ENCODE measurements around the gene PDZRN3.

PDZRN3 gene

DNA sequence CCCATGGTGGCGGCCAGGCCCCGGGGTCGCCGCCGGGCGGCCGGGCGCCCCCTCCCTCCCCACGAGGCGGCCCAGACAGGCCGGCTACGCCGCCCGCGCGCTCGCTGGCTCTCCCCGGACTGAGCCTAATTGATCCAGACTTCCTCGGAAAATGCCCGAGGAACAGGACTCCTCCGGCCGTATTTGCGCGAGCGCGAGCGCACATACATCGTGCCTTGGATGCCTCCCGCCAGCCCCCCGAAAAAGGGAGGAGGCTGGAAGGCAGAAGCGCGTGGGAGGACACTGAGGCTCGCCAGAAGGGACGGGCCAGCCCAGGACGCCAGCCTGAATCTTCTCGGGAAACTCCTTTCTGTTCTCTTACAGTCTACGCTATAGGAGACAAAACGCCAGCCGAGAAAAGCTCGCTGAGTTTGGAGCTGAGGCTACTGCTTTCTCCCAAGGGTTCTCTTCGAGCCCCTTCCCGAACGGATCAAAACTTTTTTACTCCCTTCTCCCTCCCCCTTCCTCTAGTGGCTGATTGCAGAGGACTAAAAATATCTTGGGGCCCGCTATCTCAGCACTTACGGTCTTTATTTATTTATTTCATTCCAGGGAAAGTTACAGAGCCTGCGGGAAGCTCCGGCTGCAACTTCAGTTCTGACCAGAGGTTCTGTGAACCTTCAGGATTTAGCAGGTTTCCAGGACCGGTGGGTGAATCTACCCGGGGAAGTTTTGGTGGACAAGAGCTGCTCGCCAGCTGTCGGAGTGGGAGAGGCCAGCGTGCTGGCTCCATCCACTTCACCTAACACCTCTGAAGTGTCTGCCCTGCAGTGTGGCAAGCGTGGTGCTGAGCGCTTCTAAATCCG lies at the start of gene PDZRN3:
Gene PDZRN3, minus strand, starts transcription at position 121 of the 845 bp plus-strand sequence.
- DNase-seq (ENCODE audit: low spot score) (no peak), ATAC-seq (ENCODE audit: low read depth) (peak; percentile 59)
- no peaks in the 10 kb centered on the region for H3K36me3 ChIP-seq (ENCODE audit: low read depth)
- no peak within 1 kb of the TSS for H3K27ac ChIP-seq (ENCODE audit: poor library complexity, severe bottlenecking)
- H3K4me3 ChIP-seq (ENCODE audit: severe bottlenecking), result peak within 1 kb of the TSS; percentile 21
- no peaks in the 10 kb centered on the region for H3K4me1 ChIP-seq (ENCODE audit: insufficient read depth, poor library complexity, severe bottlenecking)
- peaks cover 49% of the 10 kb centered on the region for H3K27me3 ChIP-seq (ENCODE audit: insufficient read depth, poor library complexity, severe bottlenecking)
- TF ChIP-seq, protein P1, sequence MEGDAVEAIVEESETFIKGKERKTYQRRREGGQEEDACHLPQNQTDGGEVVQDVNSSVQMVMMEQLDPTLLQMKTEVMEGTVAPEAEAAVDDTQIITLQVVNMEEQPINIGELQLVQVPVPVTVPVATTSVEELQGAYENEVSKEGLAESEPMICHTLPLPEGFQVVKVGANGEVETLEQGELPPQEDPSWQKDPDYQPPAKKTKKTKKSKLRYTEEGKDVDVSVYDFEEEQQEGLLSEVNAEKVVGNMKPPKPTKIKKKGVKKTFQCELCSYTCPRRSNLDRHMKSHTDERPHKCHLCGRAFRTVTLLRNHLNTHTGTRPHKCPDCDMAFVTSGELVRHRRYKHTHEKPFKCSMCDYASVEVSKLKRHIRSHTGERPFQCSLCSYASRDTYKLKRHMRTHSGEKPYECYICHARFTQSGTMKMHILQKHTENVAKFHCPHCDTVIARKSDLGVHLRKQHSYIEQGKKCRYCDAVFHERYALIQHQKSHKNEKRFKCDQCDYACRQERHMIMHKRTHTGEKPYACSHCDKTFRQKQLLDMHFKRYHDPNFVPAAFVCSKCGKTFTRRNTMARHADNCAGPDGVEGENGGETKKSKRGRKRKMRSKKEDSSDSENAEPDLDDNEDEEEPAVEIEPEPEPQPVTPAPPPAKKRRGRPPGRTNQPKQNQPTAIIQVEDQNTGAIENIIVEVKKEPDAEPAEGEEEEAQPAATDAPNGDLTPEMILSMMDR (IDR thresholded peaks at IDR 0.05; ENCODE audit: poor library complexity, severe bottlenecking), result no peak
- no peaks in the 10 kb centered on the region for H3K9me3 ChIP-seq (ENCODE audit: severe bottlenecking)

DNA sequence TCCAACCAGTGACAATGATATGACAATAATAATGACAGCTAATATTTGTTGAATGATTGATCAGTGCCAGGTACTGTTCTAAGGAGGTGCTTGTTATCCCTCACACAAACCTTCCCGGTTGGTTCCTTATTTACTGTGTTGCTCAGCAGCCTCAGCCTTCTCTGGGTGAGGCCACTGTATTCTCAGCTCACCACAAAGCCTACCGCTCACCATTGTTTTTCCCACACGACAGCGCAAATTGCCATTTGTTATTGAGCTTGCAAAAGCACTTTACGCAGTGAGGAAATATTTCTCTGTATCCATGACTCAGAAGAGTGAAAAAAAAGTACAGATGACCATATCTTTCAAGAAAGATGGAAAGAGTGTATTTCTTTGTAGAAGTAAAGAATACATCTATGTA lies 49.5 kb upstream of the PDZRN3 start:
- Histone ChIP-seq H3K9me3 (ENCODE audit: severe bottlenecking) (no peaks in the 10 kb centered on the region), H3K4me1 (ENCODE audit: insufficient read depth, poor library complexity, severe bottlenecking) (no peaks in the 10 kb centered on the region), H3K27me3 (ENCODE audit: insufficient read depth, poor library complexity, severe bottlenecking) (no peaks in the 10 kb centered on the region), H3K27ac (ENCODE audit: poor library complexity, severe bottlenecking) (no peak overlapping the region), H3K36me3 (ENCODE audit: low read depth) (no peaks in the 10 kb centered on the region), H3K4me3 (ENCODE audit: severe bottlenecking) (no peak overlapping the region)
- ATAC-seq (ENCODE audit: low read depth), result no peak
- DNase-seq (ENCODE audit: low spot score), result no peak
- TF ChIP-seq, protein P1 (IDR thresholded peaks at IDR 0.05; ENCODE audit: poor library complexity, severe bottlenecking), result no peak

DNA sequence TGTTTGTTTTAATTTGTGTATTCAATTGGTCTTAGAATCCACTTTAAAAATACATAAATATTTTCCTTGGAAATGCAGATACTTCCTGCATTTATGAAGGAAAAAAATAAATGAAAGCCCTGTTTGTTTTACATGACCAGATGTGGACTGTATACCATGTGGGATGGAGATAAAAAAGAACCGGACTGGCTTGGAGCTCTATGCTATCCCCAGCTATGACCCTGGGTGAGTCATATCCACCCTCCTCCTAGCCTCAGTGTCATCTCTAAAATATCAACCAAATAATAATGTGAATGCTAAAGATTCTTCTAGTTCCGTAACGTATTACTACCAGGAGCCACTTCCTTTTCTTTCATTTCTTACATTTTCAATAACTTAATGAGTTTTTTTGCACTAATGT lies 44.5 kb upstream of the PDZRN3 start:
- no peak overlapping the region for H3K27ac ChIP-seq (ENCODE audit: poor library complexity, severe bottlenecking)
- H3K36me3 ChIP-seq (ENCODE audit: low read depth), result no peaks in the 10 kb centered on the region
- TF ChIP-seq, protein P1 (IDR thresholded peaks at IDR 0.05; ENCODE audit: poor library complexity, severe bottlenecking), result no peak
- ATAC-seq (ENCODE audit: low read depth) (no peak), DNase-seq (ENCODE audit: low spot score) (no peak)
- H3K4me3 ChIP-seq (ENCODE audit: severe bottlenecking), result no peak overlapping the region
- no peaks in the 10 kb centered on the region for H3K4me1 ChIP-seq (ENCODE audit: insufficient read depth, poor library complexity, severe bottlenecking)
- H3K9me3 ChIP-seq (ENCODE audit: severe bottlenecking), result no peaks in the 10 kb centered on the region
- no peaks in the 10 kb centered on the region for H3K27me3 ChIP-seq (ENCODE audit: insufficient read depth, poor library complexity, severe bottlenecking)

DNA sequence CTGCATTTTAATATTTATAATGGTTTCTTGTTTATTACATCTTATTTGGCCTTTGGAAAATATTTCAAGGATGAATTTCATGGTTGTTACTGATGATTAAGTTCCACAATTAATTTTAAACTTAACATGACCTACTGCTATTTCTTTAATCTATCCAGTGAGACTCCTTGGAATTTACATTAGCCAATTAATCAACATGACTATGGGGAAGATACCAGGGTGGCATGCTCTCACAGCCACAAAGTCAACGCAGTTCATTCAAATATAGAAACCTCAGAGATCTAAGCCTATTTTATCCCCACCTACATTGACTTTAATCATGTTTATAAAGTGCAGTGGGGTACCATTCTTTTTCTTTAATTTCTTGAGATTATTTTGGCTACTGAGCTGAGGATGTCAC lies 43.6 kb upstream of the PDZRN3 start:
- H3K36me3 ChIP-seq (ENCODE audit: low read depth), result no peaks in the 10 kb centered on the region
- no peaks in the 10 kb centered on the region for H3K4me1 ChIP-seq (ENCODE audit: insufficient read depth, poor library complexity, severe bottlenecking)
- H3K9me3 ChIP-seq (ENCODE audit: severe bottlenecking), result no peaks in the 10 kb centered on the region
- ATAC-seq (ENCODE audit: low read depth) (no peak), DNase-seq (ENCODE audit: low spot score) (no peak)
- no peak overlapping the region for H3K27ac ChIP-seq (ENCODE audit: poor library complexity, severe bottlenecking)
- no peak overlapping the region for H3K4me3 ChIP-seq (ENCODE audit: severe bottlenecking)
- TF ChIP-seq, protein P1 (IDR thresholded peaks at IDR 0.05; ENCODE audit: poor library complexity, severe bottlenecking), result no peak
- H3K27me3 ChIP-seq (ENCODE audit: insufficient read depth, poor library complexity, severe bottlenecking), result no peaks in the 10 kb centered on the region

DNA sequence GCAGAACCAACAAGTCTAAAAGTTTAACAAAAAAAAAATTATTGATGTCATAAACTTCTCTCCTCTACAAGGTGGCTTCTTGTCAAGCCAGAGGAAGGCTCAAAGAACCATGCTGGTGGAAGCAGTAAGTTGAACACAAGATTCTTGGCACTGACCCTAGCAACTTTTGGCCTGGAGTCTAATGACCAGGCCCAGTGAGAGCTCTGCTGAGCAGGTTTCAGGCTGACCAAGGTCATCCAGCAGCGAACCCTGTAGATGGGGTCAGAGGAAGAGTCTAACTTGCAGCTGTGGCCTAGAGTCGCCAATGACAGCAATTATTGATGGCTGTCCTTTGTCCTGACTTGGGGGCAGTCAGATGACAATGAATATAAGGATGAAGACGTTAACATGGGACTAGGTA lies 43.1 kb upstream of the PDZRN3 start:
- no peaks in the 10 kb centered on the region for H3K36me3 ChIP-seq (ENCODE audit: low read depth)
- H3K9me3 ChIP-seq (ENCODE audit: severe bottlenecking), result no peaks in the 10 kb centered on the region
- TF ChIP-seq, protein P1 (IDR thresholded peaks at IDR 0.05; ENCODE audit: poor library complexity, severe bottlenecking), result no peak
- no peaks in the 10 kb centered on the region for H3K27me3 ChIP-seq (ENCODE audit: insufficient read depth, poor library complexity, severe bottlenecking)
- no peak overlapping the region for H3K27ac ChIP-seq (ENCODE audit: poor library complexity, severe bottlenecking)
- no peak overlapping the region for H3K4me3 ChIP-seq (ENCODE audit: severe bottlenecking)
- ATAC-seq (ENCODE audit: low read depth) (no peak), DNase-seq (ENCODE audit: low spot score) (no peak)
- no peaks in the 10 kb centered on the region for H3K4me1 ChIP-seq (ENCODE audit: insufficient read depth, poor library complexity, severe bottlenecking)
